ENCODE measurements around the gene BTRC. TPM values are rescaled to one million over a fixed set of nuclear protein-coding genes. Genes with fewer than 3 reads are reported as not detected.

Gene BTRC
- total and polyA plus RNA-seq, 12 donors: 10.0 to 35.3 (median 20.3) TPM

DNA sequence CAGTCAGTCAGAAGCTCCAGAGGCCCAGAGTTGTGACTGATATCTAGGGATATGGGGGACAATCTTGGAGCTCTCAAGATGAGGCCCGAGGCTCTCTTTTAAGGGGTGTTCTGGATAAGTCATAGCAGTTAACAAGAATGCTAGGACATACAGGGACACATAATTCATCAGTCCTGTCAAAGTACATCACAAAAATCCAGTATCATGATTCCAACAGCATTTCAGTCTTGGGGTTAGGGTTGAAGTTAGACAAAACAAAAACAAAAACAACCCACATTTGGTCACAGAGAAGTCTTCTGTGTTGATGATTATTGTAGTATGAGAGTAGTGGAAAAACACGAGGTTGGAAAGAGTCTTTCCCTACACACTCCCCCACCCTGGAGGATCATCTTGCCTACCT is 39.4 kb downstream of the BTRC start:
- no peaks in the 10 kb centered on the region for H3K27me3 ChIP-seq
- H3K4me3 ChIP-seq: no peak overlapping the region
- H3K36me3 ChIP-seq (replicated peaks in 1 of 2): no peaks in the 10 kb centered on the region
- H3K4me1 ChIP-seq (replicated peaks in 1 of 2): peaks cover 4 to 6% of the 10 kb centered on the region in 2 donors
- H3K27ac ChIP-seq: no peak overlapping the region
- H3K9me3 ChIP-seq (replicated peaks in 1 of 3): no peaks in the 10 kb centered on the region
- no peak for DNase-seq
- TF ChIP-seq CTCF (IDR thresholded peaks at IDR 0.05): no peak
- intact Hi-C loops (cut with DNase I): no loop called here
- WGBS, 4 donors: 78 to 88% (median 83%) methylated on average over 2 of the region's 2 CpGs

GRCh38 chr10:101394524-101395133 is 40.7 kb downstream of the BTRC start:
- no peak for DNase-seq
- Histone ChIP-seq H3K36me3 (replicated peaks in 1 of 2) (no peaks in the 10 kb centered on the region), H3K27me3 (no peaks in the 10 kb centered on the region), H3K4me3 (no peak overlapping the region), H3K4me1 (replicated peaks in 1 of 2) (no peaks in the 10 kb centered on the region), H3K9me3 (replicated peaks in 1 of 3) (no peaks in the 10 kb centered on the region), H3K27ac (no peak overlapping the region)
- TF ChIP-seq POLR2A (IDR thresholded peaks at IDR 0.05) (no peak), CTCF (IDR thresholded peaks at IDR 0.05) (no peak)
- WGBS, 4 donors: 80 to 90% (median 87%) methylated on average over 5 of the region's 5 CpGs
- intact Hi-C loops (cut with DNase I): no loop called here

DNA sequence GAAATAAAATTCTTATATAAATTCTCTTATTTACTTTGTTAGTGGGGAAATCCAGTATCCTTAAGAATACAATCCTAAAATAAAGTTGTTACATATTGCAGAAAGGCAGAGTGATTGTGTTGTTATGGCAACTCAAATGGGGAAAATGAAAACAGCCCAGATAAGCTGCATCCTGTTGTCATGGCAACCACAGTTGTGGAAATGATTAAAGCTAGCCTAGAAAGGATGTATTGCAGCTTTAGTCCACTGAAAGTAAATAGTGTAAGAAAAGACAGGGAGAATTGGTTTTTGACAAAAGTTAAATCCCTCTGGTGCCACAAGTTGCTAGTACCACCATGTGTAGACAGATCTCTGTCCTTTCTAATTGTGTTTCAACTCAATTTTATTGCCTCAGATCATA is 43.2 kb downstream of the BTRC start:
- Histone ChIP-seq H3K4me3 (no peak overlapping the region), H3K27ac (no peak overlapping the region), H3K27me3 (no peaks in the 10 kb centered on the region), H3K36me3 (replicated peaks in 1 of 2) (no peaks in the 10 kb centered on the region), H3K9me3 (replicated peaks in 1 of 3) (no peaks in the 10 kb centered on the region), H3K4me1 (replicated peaks in 1 of 2) (no peaks in the 10 kb centered on the region)
- TF ChIP-seq CTCF (IDR thresholded peaks at IDR 0.05): no peak
- TF ChIP-seq POLR2A (IDR thresholded peaks at IDR 0.05): no peak
- intact Hi-C loops (cut with DNase I): no loop called here
- DNase-seq: peak in 1 of 7 donors; percentile 24

DNA sequence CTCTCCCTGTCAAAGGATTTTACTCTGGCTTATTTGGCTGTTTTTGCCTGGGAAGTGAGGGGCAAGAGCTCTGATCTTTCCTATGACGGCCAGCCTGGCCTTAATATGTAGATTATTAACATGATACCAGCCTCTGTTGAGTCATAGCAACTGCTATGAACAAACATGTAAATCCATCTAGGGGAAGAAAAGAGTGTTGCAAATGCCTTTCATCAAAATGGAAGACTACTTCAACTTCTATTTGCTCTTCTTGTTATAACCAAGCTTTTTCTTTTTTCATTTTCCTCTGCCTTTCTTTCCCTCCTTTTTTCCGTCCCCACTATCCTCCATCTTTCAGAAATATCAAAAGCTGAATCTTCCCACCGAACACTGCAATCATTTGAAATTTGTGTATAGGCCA is 46.6 kb downstream of the BTRC start:
- intact Hi-C loops (cut with DNase I): no loop called here
- H3K4me3 ChIP-seq: no peak overlapping the region
- no peaks in the 10 kb centered on the region for H3K4me1 ChIP-seq (replicated peaks in 1 of 2)
- no peaks in the 10 kb centered on the region for H3K9me3 ChIP-seq (replicated peaks in 1 of 3)
- 81 to 90% (median 86%) methylated on average over 3 of the region's 3 CpGs for WGBS, 4 donors
- H3K36me3 ChIP-seq (replicated peaks in 1 of 2): no peaks in the 10 kb centered on the region
- DNase-seq: no peak
- no peak overlapping the region for H3K27ac ChIP-seq
- H3K27me3 ChIP-seq: no peaks in the 10 kb centered on the region
- TF ChIP-seq CTCF (IDR thresholded peaks at IDR 0.05) (no peak), POLR2A (IDR thresholded peaks at IDR 0.05) (no peak)
